ENCODE data around the gene BBS9. TPM values are rescaled to one million over a fixed set of nuclear protein-coding genes. Genes with fewer than 3 reads are reported as not detected.

Gene BBS9
- total and polyA plus RNA-seq, 11 donors, result 7.4 to 29.3 (median 11.3) TPM

- WGBS, 4 donors, result 90 to 99% (median 94%) methylated on average over 3 of the region's 3 CpGs
- H3K27ac ChIP-seq, result no peak overlapping the region
- peaks cover 0 to 25% (median 0%) of the 10 kb centered on the region in 9 donors for H3K36me3 ChIP-seq
- intact Hi-C loops (cut with DNase I), result no loop called here
- no peak overlapping the region for H3K4me3 ChIP-seq
- ATAC-seq, result no peak
- DNase-seq, result no peak
- H3K9me3 ChIP-seq, result no peaks in the 10 kb centered on the region
- TF ChIP-seq, protein P1, sequence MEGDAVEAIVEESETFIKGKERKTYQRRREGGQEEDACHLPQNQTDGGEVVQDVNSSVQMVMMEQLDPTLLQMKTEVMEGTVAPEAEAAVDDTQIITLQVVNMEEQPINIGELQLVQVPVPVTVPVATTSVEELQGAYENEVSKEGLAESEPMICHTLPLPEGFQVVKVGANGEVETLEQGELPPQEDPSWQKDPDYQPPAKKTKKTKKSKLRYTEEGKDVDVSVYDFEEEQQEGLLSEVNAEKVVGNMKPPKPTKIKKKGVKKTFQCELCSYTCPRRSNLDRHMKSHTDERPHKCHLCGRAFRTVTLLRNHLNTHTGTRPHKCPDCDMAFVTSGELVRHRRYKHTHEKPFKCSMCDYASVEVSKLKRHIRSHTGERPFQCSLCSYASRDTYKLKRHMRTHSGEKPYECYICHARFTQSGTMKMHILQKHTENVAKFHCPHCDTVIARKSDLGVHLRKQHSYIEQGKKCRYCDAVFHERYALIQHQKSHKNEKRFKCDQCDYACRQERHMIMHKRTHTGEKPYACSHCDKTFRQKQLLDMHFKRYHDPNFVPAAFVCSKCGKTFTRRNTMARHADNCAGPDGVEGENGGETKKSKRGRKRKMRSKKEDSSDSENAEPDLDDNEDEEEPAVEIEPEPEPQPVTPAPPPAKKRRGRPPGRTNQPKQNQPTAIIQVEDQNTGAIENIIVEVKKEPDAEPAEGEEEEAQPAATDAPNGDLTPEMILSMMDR (IDR thresholded peaks at IDR 0.05), result no peak
- no peak for TF ChIP-seq POLR2A (IDR thresholded peaks at IDR 0.05)
- peaks cover 0 to 3% (median 0%) of the 10 kb centered on the region in 12 donors for H3K4me1 ChIP-seq
- H3K27me3 ChIP-seq, result no peaks in the 10 kb centered on the region
Measured at GRCh38 chr7:33388332-33388731, 259.0 kb downstream of the BBS9 start.

DNA sequence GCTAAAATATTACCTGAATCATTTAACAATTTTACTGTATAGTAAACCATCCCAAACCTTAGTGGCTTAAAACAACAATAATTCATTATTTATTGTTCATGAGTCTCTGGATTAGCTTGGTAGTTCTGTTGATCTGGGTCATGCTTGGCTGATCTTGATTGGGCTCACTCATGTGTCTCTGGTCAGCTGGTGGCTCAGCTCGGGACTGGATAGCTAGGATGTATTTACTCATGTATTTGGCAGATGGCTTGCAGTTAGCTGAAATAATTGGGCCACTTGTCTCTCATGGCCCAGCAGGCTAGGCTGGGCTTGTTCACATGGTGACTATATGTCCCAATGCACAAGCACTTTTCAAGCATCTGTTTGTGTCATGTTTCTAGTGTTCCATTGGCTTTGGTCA is 262.8 kb downstream of the BBS9 start:
- DNase-seq, result no peak
- Histone ChIP-seq H3K4me3 (no peak overlapping the region), H3K9me3 (peaks cover 0 to 6% (median 0%) of the 10 kb centered on the region in 12 donors), H3K4me1 (peaks cover 0 to 3% (median 0%) of the 10 kb centered on the region in 12 donors), H3K36me3 (peaks cover 0 to 14% (median 0%) of the 10 kb centered on the region in 9 donors), H3K27me3 (no peaks in the 10 kb centered on the region), H3K27ac (no peak overlapping the region)
- TF ChIP-seq, protein P1 (IDR thresholded peaks at IDR 0.05), result no peak
- TF ChIP-seq POLR2A (IDR thresholded peaks at IDR 0.05), result no peak
- ATAC-seq, result no peak
- intact Hi-C loops (cut with DNase I), result no loop called here
- 78 to 94% (median 88%) methylated on average over 1 of the region's 1 CpG for WGBS, 4 donors

DNA sequence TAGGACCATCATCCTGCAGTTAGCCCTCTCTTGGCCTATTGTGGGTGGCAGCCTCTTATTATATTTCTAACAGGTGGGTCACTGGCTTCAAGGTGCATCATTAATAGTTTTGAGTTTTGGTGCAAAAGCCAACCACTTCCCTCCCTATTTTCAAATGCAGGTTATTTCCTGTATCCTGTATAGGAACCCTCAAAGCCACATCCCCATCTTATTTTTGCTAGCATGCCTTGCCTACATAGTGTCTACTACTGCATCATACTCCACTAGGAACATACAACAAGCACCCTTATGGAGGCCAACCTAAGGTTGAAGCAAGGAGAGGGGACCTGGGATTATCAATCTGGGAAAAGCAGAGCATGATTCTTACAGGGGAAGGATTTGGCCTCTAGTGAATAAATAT is 264.4 kb downstream of the BBS9 start:
- intact Hi-C loops (cut with DNase I), result no loop called here
- no peak for TF ChIP-seq POLR2A (IDR thresholded peaks at IDR 0.05)
- TF ChIP-seq, protein P1 (IDR thresholded peaks at IDR 0.05), result no peak
- no peak overlapping the region for H3K27ac ChIP-seq
- no peaks in the 10 kb centered on the region for H3K4me1 ChIP-seq
- no peak for ATAC-seq
- H3K9me3 ChIP-seq, result peaks cover 0 to 10% (median 0%) of the 10 kb centered on the region in 12 donors
- no peak overlapping the region for H3K4me3 ChIP-seq
- peaks cover 0 to 5% (median 0%) of the 10 kb centered on the region in 9 donors for H3K36me3 ChIP-seq
- no peaks in the 10 kb centered on the region for H3K27me3 ChIP-seq
- no peak for DNase-seq

GRCh38 chr7:33395340-33395739 is 266.0 kb downstream of the BBS9 start:
- H3K27ac ChIP-seq, result no peak overlapping the region
- intact Hi-C loops (cut with DNase I), result no loop called here
- no peaks in the 10 kb centered on the region for H3K36me3 ChIP-seq
- no peak for ATAC-seq
- no peak for DNase-seq
- peaks cover 0 to 10% (median 0%) of the 10 kb centered on the region in 12 donors for H3K9me3 ChIP-seq
- H3K4me3 ChIP-seq, result no peak overlapping the region
- no peaks in the 10 kb centered on the region for H3K27me3 ChIP-seq
- H3K4me1 ChIP-seq, result no peaks in the 10 kb centered on the region
- TF ChIP-seq POLR2A (IDR thresholded peaks at IDR 0.05), result no peak
- TF ChIP-seq, protein P1 (IDR thresholded peaks at IDR 0.05), result no peak

Data from heart left ventricle (tissue), 16 donors.